NCI-H748 treated with DMSO at 0.1 percent for 48 hours (cell line): ENCODE measurements around the gene TUB.

Experiments used
- DNase-seq: peaks from one replicate; lab custom pipeline; 2025; lab: John Stamatoyannopoulos, UW

TUB gene

GRCh38 chr11:8092587-8093424, 11.8 kb downstream of the TUB start:
- DNase-seq: peak; percentile 37

DNA sequence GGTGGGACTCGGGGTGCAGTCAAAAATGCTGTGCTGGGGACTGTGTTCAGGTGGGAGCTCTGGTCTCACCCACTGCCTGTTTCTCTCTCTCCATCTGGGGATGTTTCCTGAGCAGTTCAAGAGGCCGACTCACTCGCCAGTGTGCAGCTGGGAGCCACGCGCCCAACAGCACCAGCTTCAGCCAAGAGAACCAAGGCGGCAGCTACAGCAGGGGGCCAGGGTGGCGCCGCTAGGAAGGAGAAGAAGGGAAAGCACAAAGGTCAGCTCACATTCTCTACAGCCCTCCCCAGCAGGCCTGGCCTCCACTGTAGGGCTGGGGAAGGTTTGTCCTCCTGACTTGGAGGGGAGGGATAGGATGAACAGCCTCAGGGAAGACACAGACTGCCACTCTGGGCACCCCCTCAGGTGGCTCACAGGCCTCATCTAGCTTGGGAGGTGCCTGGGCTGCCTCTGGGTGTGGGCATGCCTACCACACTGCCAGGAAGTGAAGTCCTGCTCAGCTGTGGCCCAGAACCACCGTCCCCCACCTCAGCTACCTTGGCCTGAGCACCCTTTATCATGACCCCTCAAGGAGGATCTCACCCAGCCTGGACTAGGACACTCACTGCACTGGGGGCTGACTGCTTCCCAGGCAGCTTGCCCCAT, 13.0 kb downstream of the TUB start:
- no peak for DNase-seq

DNA sequence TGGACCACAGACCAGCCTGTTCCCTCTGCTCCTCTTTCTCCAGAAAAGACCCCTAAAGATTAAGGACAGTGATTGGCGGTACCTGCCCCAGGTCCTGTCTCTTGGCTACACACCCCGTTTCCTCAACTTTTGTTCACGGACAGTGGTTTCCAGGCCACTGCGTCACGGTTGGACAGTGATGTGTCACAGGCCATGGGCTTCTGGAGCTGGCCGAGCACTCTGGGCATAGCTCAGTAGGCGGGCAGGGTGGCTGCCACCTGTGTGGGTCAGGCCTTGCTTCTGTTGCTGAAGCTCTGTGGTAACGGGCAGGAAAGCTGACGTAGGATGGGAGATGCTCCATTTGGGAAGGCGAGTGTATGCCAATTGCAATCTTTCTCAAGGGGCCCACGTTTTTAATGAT, 13.6 kb downstream of the TUB start:
- no peak for DNase-seq

DNA sequence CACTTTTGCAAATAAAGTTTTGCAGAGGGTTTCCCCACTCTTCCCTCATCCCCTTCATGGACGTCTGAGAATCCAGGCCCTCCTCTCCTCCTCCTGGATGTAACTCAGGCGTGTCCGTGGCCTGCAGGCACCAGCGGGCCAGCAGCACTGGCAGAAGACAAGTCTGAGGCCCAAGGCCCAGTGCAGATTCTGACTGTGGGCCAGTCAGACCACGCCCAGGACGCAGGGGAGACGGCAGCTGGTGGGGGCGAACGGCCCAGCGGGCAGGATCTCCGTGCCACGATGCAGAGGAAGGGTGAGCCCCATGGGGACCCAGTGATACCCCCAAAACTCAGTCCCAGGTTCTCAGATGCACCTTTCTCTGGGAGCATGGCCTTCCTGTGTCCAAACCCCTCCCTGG, 14.4 kb downstream of the TUB start:
- DNase-seq: no peak

DNA sequence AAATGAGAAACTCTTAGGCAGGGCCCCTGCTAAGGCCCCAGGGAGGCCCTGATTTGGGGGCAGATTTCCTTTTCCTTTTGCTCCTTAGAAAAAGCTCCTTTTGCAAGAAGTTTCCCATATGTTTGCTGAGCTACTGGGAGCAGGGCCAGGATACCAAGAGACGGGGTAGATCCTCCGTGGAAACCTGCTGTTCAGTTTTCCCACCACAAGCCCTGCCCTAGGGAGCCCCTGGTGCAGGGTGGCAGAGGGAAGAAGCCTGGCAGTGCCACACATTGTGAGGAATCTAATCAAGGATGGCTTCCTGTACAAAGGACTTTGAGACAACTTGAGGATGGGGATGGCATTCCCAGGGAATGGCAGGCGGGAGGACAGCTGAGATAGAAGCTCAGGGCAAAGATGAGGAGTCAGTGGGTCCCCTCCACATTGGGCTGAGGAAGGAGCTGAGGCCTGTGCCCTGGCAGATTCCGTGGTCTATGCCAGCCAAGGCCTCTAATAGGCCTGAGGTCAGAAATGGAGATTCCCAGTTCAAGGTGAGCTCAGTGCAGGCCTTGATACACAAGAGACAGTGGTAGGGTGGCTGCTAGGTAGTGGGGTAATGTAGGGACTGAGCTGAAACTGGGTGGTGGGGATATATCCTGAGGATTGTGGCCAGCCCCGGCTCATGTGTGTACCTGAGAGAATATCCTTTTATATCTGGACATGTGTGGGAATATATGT, 15.0 kb downstream of the TUB start:
- DNase-seq: no peak

DNA sequence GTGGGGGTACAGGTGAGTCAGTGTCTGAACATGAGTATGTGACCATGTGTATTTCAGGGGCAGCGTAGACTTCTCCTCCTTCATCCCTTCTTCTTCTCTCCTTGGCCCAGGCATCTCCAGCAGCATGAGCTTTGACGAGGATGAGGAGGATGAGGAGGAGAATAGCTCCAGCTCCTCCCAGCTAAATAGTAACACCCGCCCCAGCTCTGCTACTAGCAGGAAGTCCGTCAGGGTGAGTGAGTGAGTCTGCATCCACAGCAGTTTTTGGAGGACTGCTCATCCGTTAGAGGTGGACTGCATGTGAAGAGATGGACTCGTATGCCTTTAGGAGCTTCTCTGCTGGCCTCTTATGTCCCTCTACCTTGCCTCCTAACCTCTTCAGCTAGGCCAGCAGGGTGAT, 15.6 kb downstream of the TUB start:
- DNase-seq: no peak

DNA sequence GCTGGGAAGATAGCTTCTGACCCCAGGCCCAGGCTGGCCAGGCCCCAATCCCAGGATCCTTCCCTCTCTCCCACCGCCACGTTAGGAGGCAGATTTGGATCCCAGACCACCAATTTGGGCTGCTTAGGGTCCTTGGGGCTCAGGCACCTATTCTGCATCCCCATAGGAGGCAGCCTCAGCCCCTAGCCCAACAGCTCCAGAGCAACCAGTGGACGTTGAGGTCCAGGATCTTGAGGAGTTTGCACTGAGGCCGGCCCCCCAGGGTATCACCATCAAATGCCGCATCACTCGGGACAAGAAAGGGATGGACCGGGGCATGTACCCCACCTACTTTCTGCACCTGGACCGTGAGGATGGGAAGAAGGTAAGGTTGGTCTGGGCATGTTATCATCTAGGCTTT, 16.1 kb downstream of the TUB start:
- no peak for DNase-seq

DNA sequence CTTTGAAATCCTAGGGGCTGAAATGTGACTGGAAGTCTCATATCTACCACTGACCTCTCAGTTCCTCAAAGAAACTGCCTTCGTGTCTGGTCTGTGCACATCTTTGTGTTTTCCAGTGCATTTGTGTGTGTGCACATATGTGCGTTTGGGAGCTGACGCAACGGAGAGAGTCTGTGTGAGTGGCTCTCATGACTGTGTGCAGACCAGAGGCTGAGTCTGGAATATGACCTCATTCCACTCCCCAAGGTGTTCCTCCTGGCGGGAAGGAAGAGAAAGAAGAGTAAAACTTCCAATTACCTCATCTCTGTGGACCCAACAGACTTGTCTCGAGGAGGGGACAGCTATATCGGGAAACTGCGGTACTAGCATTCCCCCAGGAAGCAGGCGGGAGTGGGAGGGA, 16.5 kb downstream of the TUB start:
- DNase-seq: no peak

DNA sequence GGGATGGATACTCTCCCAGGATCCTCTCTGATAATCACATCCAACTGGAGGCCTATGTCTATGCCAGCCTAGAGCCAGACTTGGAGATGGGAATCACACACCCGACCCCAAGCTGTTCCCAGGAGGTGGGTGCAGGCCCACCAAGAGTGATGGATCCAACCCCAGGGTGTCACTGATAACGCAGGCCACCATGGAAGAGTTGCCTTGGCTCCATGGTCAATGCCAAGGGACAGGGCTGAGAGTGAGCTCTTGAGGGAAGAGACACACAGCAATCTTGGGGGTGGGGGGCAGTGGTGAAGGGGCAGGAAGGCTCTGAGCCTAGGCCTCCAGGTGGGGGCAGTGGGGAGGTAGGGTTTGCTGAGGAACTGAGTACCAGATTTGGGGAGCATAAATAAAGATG, 16.9 kb downstream of the TUB start:
- no peak for DNase-seq

DNA sequence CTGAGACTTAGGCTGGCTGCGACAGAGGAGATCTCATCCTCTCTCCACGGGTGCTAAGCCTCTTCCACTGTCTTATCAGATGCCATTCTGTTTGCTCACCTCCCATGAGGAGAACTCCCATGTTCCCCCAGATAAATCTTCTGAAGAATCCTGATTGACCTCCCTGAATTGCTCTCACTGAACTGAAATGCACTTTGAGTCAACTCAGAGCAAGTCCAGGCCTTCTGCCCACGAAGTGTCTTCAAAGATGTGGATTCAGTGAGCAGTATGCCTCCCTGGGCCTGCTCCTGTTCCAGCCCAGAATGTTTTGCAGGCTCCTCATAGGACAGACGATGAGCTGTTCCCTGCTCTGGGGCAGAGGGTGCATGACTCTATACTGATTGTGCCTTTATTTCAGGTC, 17.4 kb downstream of the TUB start:
- no peak for DNase-seq

DNA sequence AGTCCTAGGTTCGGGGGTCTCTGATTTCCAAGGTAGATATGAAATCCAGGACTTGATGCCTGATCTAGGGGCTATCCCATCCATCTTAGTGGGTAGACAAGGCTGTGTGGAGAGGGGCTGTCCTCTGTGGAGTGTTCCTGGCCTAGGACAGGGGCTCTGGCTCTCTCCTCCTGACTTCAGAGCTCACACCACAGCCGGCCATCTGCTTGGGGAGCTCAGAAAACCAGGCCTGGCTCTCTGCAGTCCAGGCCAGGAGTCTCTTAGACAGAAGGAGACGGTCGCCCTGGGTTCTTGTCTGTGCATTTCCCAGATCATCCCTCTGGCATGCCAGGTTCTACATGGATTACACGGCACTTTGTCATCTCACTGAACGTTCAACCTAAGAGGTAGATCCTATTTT, 17.9 kb downstream of the TUB start:
- no peak for DNase-seq

GRCh38 chr11:8099291-8099899, 18.4 kb downstream of the TUB start:
- DNase-seq: peak; percentile 51

- DNase-seq: no peak
Measured at GRCh38 chr11:8100158-8100557, 19.1 kb downstream of the TUB start.

- no peak for DNase-seq
Measured at GRCh38 chr11:8100605-8101004, 19.6 kb downstream of the TUB start.

GRCh38 chr11:8101421-8101820, 20.4 kb downstream of the TUB start:
- no peak for DNase-seq

DNA sequence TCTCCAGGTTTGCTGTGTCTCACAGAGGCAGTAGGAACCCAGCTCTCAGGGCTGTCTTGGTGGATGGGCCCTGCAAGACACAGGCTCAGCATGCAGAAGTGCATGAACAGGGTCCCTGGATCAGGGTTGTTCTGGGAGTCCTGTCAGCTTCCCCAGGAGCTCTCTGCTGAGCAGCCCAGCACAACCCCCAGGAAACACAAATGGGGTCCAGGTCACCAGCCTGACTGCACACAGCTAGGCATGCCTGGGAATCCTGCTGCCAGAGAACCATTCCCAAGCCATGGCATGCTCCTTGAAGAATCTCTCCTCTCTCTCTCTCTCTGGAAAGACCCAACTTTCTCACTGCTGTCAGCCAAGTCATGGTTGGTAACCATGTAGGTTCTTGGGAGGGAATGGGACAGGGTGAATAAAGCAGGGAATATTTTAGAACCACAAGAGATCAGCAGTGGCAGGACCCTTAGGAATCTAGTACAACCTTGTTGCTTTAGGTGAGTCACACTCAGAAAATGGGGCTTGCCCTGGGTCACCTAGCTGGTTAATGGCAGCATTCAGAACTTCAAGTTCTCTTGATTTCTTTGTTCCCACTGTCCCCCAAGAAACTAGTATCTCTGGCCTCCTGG, 21.4 kb downstream of the TUB start:
- DNase-seq: no peak

- no peak for DNase-seq
Measured at GRCh38 chr11:8102965-8103364, 22.0 kb downstream of the TUB start.

DNA sequence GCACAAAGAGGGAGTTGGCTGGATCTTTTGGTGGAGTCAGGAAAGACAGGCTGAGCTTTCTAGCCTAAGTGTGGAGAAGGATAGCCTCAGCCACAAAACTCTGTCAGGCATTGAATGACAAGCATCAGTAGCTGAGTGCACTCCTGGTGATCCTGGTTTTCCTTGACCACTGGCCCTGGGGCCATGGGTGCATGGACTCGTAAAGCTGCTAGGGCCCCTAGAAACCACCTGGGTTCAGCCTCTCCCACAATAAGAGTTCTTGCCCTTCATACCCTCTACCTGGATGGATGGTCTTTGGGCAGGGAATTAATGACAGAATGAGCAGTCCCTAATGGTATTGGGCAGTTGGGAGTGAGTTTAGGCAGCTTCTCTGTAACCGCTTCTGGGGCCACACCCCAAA, 22.9 kb downstream of the TUB start:
- no peak for DNase-seq

GRCh38 chr11:8105133-8105532, 24.1 kb downstream of the TUB start:
- DNase-seq: no peak

GRCh38 chr11:8105666-8106065, 24.7 kb downstream of the TUB start:
- DNase-seq: no peak

GRCh38 chr11:8106679-8107078, 25.7 kb downstream of the TUB start:
- DNase-seq: no peak

DNA sequence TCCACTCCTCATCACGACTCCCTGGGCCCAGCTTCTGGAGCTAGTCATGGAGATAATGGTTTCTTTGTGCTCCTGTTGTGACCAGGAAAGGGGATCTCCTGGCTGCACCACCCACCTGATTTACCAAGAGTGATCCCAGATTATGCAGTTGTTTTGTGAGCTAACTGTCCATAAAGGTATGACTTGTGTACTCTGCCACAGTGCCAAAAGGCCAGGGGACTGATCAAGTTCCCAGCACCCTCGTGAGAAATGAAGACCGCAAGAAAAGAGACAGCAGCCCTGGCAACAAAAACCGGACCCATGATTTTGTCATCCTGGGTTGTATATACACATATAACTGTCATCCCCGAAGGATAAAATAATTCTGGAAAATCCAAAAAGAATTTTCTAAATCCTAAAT, 26.6 kb downstream of the TUB start:
- DNase-seq: no peak
